Gastrocnemius medialis (tissue), 4 donors: ENCODE results near the gene KRT79.

Experiments
- POLR2A ChIP-seq, 2 donors: fragments of 450-650 bp; IDR thresholded peaks; one replicate each; pipeline ENCODE4 v1.6.1; 2017; ENCODE audit warnings: antibody characterized with exemption in 2 of 2, mild to moderate bottlenecking in 2 of 2, moderate library complexity in 2 of 2
- TF ChIP-seq, protein P1 (sequence below), 5 experiments: fragments of 450-650 bp in 3 of 5; fragments of 200-600 bp in 2 of 5; sonication (generic) in 2 of 5; IDR thresholded peaks in 4 of 5; conservative IDR thresholded peaks in 1 of 5; 1 replicate in 4 of 5; 2 replicates in 1 of 5; pipeline ENCODE4 v1.5.1; 2016 to 2019; ENCODE audit warnings: antibody characterized with exemption in 5 of 5, mild to moderate bottlenecking in 3 of 5, moderate library complexity in 3 of 5

DNA sequence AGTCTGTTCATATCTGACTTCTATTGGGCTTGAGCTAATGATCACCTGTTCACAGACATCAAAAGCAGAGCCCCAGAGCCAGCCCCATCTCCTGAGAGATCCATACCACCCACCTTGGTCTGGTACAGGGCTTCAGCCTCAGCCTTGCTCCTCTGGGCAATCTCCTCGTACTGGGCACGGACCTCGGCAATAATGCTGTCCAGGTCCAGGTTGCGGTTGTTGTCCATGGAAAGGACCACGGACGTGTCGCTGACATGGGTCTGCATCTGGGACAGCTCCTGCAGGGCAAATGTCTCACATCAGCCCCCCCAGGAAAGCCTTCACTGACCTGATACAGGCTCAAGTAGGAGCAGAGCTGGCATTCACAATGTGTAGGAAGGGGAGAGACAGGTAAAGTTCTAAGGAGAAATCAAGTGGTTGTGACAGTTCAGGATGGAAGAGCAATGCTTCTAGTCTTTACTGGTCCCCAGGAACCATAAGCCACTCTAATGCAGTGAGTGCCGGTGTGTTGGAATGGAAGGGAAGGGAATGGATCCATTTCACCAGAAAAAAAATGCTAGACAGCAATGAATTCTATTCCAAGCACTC lies 25.4 kb downstream of the KRT79 start:
- TF ChIP-seq POLR2A (IDR thresholded peaks at IDR 0.05) = no peak
- TF ChIP-seq, protein P1, sequence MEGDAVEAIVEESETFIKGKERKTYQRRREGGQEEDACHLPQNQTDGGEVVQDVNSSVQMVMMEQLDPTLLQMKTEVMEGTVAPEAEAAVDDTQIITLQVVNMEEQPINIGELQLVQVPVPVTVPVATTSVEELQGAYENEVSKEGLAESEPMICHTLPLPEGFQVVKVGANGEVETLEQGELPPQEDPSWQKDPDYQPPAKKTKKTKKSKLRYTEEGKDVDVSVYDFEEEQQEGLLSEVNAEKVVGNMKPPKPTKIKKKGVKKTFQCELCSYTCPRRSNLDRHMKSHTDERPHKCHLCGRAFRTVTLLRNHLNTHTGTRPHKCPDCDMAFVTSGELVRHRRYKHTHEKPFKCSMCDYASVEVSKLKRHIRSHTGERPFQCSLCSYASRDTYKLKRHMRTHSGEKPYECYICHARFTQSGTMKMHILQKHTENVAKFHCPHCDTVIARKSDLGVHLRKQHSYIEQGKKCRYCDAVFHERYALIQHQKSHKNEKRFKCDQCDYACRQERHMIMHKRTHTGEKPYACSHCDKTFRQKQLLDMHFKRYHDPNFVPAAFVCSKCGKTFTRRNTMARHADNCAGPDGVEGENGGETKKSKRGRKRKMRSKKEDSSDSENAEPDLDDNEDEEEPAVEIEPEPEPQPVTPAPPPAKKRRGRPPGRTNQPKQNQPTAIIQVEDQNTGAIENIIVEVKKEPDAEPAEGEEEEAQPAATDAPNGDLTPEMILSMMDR (IDR thresholded peaks at IDR 0.05 in 4 of 5, conservative IDR thresholded peaks at IDR 0.05 in 1 of 5) = no peak
